GM23248 (cell line): ENCODE results near the gene RETREG1. TPM values are rescaled to one million over a fixed set of nuclear protein-coding genes. Genes with fewer than 3 reads are reported as not detected.

ENCODE experiments used
- DNase-seq: peaks from one replicate; pipeline ENCODE4 v3.0.0-alpha.2; 2015
- H2AFZ ChIP-seq: fragments of 200-600 bp; sonication (generic); 2 replicates; pipeline ENCODE4 v1.6.1; 2016; ENCODE audit warnings: antibody characterized with exemption
- H3F3A ChIP-seq: fragments of 200-600 bp; sonication (generic); 2 replicates; pipeline ENCODE4 v1.6.1; 2016; ENCODE audit warnings: mild to moderate bottlenecking, antibody characterized with exemption, mixed run types; ENCODE audit not compliant: insufficient read depth
- H3K27ac ChIP-seq: fragments of 200-600 bp; sonication (generic); 2 replicates; pipeline ENCODE4 v1.5.1; 2016; ENCODE audit warnings: mild to moderate bottlenecking
- H3K27me3 ChIP-seq: fragments of 200-600 bp; sonication (generic); replicated peaks from 2 replicates; pipeline ENCODE4 v1.6.1; 2016; ENCODE audit warnings: mild to moderate bottlenecking; ENCODE audit not compliant: insufficient read depth
- H3K36me3 ChIP-seq: fragments of 200-600 bp; sonication (generic); 2 replicates; pipeline ENCODE4 v1.6.1; 2016; ENCODE audit warnings: low read depth, mild to moderate bottlenecking
- H3K4me1 ChIP-seq: fragments of 200-600 bp; sonication (generic); 2 replicates; pipeline ENCODE4 v1.6.1; 2016; ENCODE audit warnings: mild to moderate bottlenecking; ENCODE audit not compliant: insufficient read depth
- H3K4me2 ChIP-seq: fragments of 200-600 bp; sonication (generic); one replicate; pipeline ENCODE4 v1.6.1; 2016; ENCODE audit warnings: mild to moderate bottlenecking; ENCODE audit not compliant: unreplicated experiment
- H3K4me3 ChIP-seq: fragments of 200-600 bp; sonication (generic); 2 replicates; pipeline ENCODE4 v1.5.1; 2016; ENCODE audit warnings: mild to moderate bottlenecking
- H3K79me2 ChIP-seq: fragments of 200-600 bp; sonication (generic); 2 replicates; pipeline ENCODE4 v1.6.1; 2016; ENCODE audit warnings: mild to moderate bottlenecking; ENCODE audit not compliant: insufficient read depth
- H3K9ac ChIP-seq: fragments of 200-600 bp; sonication (generic); 2 replicates; pipeline ENCODE4 v1.6.1; 2016; ENCODE audit warnings: mild to moderate bottlenecking
- H3K9me2 ChIP-seq: fragments of 200-600 bp; sonication (generic); 2 replicates; pipeline ENCODE4 v1.6.1; 2016; ENCODE audit warnings: mixed run types, mild to moderate bottlenecking, moderate library complexity; ENCODE audit not compliant: insufficient read depth
- H3K9me3 ChIP-seq: fragments of 200-600 bp; sonication (generic); one replicate; pipeline ENCODE4 v1.6.1; 2017; ENCODE audit warnings: low read depth
- H4K20me1 ChIP-seq: fragments of 200-600 bp; sonication (generic); 2 replicates; pipeline ENCODE4 v1.6.0; 2016; ENCODE audit not compliant: insufficient read depth
- EZH2 ChIP-seq: fragments of 200-600 bp; sonication (generic); IDR thresholded peaks from 2 replicates; pipeline ENCODE4 v1.6.1; 2018; ENCODE audit warnings: antibody characterized with exemption, mild to moderate bottlenecking; ENCODE audit not compliant: insufficient read depth, poor library complexity, severe bottlenecking
- EZH2phosphoT487 ChIP-seq: fragments of 200-600 bp; sonication (generic); IDR thresholded peaks from 2 replicates; pipeline ENCODE4 v1.6.1; 2018; ENCODE audit warnings: antibody characterized with exemption, moderate library complexity, mild to moderate bottlenecking, low read depth; ENCODE audit not compliant: insufficient read depth
- WGBS, 2 experiments: methylation state at CpG; one replicate each; pipeline ENCODE4 v1.1.6; 2015 to 2017; ENCODE audit warnings: low lambda C conversion rate in 2 of 2, low coverage in 1 of 2; ENCODE audit errors: missing lambda C conversion rate in 2 of 2; 5-methylcytosine and 5-hydroxymethylcytosine counted together
- in situ Hi-C: fragments of 300-500 bp; cut with MboI; formaldehyde crosslinking; loops from 2 replicates; pipeline ENCODE4 v1.15.0; 2020
- polyA plus RNA-seq: library from polyadenylated mRNA; unstranded; fragments of >200 nt; fragmentation: Nextera tagmentation; extraction: Ambion mirVana; gene quantifications from 2 replicates; pipeline ENCODE4 v1.2.1, GENCODE V29; 2016
- total RNA-seq: library from RNA; depleted of rRNA; stranded (reverse); fragments of >200 nt; shearing (Covaris generic); gene quantifications from 2 replicates; pipeline ENCODE4 v1.2.3, GENCODE V29; 2014

RETREG1 gene
- total and polyA plus RNA-seq, 2 experiments from 2014 or later: 0.22 to 1.1 TPM

DNA sequence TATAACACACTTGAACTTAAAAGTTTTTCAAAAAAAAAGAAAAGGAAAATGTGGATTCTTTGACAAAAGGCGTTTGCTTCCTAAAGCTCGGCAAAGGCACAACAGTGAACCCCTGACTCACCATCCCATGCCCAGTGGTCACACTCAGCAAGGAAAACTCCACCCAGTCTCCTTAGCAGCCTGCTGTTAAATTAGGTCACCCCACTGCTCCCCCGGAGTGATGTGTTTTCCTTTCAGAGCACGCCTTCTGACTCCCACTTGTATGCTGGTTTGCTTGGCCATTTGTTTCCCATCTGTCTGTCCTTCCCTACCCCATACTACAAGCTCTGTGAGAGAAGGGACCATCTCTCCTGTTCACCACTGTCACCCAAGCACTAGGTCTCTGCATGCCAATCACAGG lies 23.8 kb downstream of the RETREG1 start:
- in situ Hi-C loops: no loop called here
- Histone ChIP-seq H3K4me1 (peaks cover 8% of the 10 kb centered on the region; the same call in 1 of the 2 replicates), H3K9me3 (no peaks in the 10 kb centered on the region), H3K9ac (peak overlapping the region; percentile 22; the same call in 1 of the 2 replicates), H3K4me2 (peak overlapping the region; percentile 9), H4K20me1 (no peaks in the 10 kb centered on the region), H3K36me3 (no peaks in the 10 kb centered on the region), H3K27ac (peak overlapping the region; percentile 13), H3F3A (no peaks in the 10 kb centered on the region), H3K4me3 (no peak overlapping the region), H3K9me2 (no peaks in the 10 kb centered on the region), H3K27me3 (no peaks in the 10 kb centered on the region), H3K79me2 (no peaks in the 10 kb centered on the region), H2AFZ (peak overlapping the region; percentile 39)
- DNase-seq: peak; percentile 94
- TF ChIP-seq EZH2phosphoT487 (no peak), EZH2 (no peak)
- 9 to 10% methylated on average over 4 of the region's 4 CpGs for WGBS, 2 experiments

DNA sequence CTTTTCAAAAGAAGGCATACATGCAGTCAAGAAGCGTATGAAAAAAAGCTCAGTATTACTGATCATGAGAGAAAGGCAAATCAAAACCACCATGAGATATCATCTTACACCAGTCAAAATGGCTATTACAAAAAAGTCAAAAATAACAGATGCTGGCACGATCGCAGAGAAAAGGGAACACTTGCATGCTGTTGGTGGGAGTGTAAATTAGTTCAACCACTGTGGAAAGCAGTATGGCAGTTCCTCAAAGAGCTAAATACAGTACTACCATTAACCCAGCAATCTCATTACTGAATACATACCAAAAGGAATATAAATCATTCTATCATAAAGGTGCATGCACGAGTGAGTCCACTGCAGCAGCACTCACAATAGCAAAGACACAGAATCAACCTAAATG lies 24.5 kb downstream of the RETREG1 start:
- 95 to 96% methylated on average over 4 of the region's 4 CpGs for WGBS, 2 experiments
- Histone ChIP-seq H3K36me3 (no peaks in the 10 kb centered on the region), H3K9ac (no peak overlapping the region; the same call in 1 of the 2 replicates), H3K4me1 (peaks cover 8% of the 10 kb centered on the region; the same call in 1 of the 2 replicates), H3K27me3 (no peaks in the 10 kb centered on the region), H3K9me3 (no peaks in the 10 kb centered on the region), H2AFZ (no peak overlapping the region), H3F3A (no peaks in the 10 kb centered on the region), H3K79me2 (no peaks in the 10 kb centered on the region), H3K9me2 (no peaks in the 10 kb centered on the region), H3K4me3 (no peak overlapping the region), H3K27ac (no peak overlapping the region), H3K4me2 (no peak overlapping the region), H4K20me1 (no peaks in the 10 kb centered on the region)
- no peak for TF ChIP-seq EZH2phosphoT487
- TF ChIP-seq EZH2: no peak
- in situ Hi-C loops: no loop called here
- DNase-seq: no peak

DNA sequence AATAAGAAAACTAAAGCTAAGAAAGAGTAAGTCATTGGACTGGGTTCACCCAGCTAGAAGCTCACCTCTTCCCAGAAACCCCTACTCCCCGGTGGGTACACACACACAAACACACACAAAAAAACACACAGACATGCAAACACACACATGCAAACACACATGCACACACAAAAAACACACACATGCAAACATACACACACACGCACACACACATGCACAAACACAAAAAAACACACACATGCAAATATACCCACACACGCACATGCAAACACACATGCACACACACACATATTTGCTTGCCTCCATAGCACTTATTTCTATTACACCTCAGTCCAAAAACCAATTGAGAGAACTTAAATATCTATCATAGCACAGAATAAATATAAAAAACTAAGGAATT lies 26.1 kb downstream of the RETREG1 start:
- Histone ChIP-seq H3K9me3 (no peaks in the 10 kb centered on the region), H4K20me1 (no peaks in the 10 kb centered on the region), H3F3A (no peaks in the 10 kb centered on the region), H2AFZ (no peak overlapping the region), H3K79me2 (no peaks in the 10 kb centered on the region), H3K36me3 (no peaks in the 10 kb centered on the region), H3K4me2 (no peak overlapping the region), H3K27ac (no peak overlapping the region), H3K9ac (no peak overlapping the region), H3K9me2 (no peaks in the 10 kb centered on the region), H3K4me3 (no peak overlapping the region), H3K27me3 (no peaks in the 10 kb centered on the region), H3K4me1 (peaks cover 8% of the 10 kb centered on the region; the same call in 1 of the 2 replicates)
- 77 to 94% methylated on average over 3 of the region's 3 CpGs for WGBS, 2 experiments
- in situ Hi-C loops: no loop called here
- DNase-seq: no peak
- TF ChIP-seq EZH2phosphoT487: no peak
- TF ChIP-seq EZH2: no peak

DNA sequence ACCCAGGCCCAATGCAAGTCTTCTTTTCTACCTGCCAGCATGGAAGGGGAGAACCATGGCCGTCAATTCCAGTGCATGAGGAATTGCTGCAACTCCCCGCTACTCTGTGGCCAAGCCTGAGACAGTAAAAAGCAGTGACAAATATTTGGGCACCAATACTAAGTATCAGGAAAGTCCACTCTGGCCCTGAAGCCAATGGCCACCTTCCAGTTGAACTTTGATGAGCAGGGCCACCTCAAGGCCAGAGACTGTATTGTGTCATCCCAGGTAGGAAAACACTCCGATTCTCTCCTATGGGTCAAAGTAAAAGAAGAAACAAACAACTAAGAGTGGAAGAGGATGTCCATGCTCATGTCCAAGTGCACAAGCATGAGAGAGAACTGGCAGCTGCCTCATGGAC lies 27.1 kb downstream of the RETREG1 start:
- no peaks in the 10 kb centered on the region for H3K36me3 ChIP-seq
- no peak overlapping the region for H3K9ac ChIP-seq
- in situ Hi-C loops: no loop called here
- H4K20me1 ChIP-seq: no peaks in the 10 kb centered on the region
- H3K79me2 ChIP-seq: no peaks in the 10 kb centered on the region
- WGBS, 2 experiments: 87 to 92% methylated on average over 3 of the region's 3 CpGs
- H3K4me3 ChIP-seq: no peak overlapping the region
- H3F3A ChIP-seq: no peaks in the 10 kb centered on the region
- no peaks in the 10 kb centered on the region for H3K9me3 ChIP-seq
- H3K9me2 ChIP-seq: no peaks in the 10 kb centered on the region
- no peak for TF ChIP-seq EZH2phosphoT487
- no peak for TF ChIP-seq EZH2
- H3K4me1 ChIP-seq: peaks cover 8% of the 10 kb centered on the region; the same call in 1 of the 2 replicates
- H3K4me2 ChIP-seq: no peak overlapping the region
- no peak for DNase-seq
- no peak overlapping the region for H3K27ac ChIP-seq
- H3K27me3 ChIP-seq: no peaks in the 10 kb centered on the region
- no peak overlapping the region for H2AFZ ChIP-seq

DNA sequence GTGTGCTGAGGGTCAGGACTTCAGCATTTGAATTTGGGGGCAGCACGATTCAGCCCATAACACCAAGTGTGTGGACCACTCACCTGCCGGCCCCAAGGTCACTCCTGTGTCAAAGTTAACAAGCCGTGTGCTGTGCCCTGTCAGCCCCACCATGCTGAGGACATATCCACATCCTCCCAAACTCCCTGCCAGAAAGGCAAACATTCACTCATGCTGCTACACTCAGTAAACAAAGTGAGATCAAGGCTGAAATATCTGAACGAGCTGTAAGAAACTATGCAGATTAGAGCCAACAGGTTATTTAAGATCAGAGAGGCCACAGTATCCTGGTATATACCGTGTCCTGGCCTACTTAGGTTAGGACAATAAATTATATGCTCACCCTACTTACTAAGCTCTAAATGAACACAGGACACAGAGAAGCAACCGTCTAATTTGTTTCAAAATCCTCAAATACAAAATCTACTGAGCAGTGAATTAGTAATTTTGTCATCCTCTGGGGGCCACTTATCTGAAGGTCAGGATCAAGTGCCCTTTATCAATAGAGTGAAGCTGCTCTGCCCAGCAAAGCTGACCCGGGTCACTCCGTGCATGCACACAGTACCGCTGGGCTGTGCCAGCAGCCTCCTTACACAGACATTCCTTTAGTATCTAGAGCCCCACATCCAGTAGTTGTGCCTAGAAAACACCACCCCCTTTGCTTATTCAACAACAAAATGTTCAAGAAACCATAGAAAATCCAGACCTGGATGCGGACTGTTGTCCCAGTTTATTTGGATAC lies 28.2 kb downstream of the RETREG1 start:
- Histone ChIP-seq H3K79me2 (no peaks in the 10 kb centered on the region), H3K4me3 (no peak overlapping the region), H3F3A (no peaks in the 10 kb centered on the region), H2AFZ (no peak overlapping the region), H3K4me2 (no peak overlapping the region), H3K4me1 (peaks cover 8% of the 10 kb centered on the region; the same call in 1 of the 2 replicates), H3K36me3 (no peaks in the 10 kb centered on the region), H3K9me3 (no peaks in the 10 kb centered on the region), H4K20me1 (no peaks in the 10 kb centered on the region), H3K27me3 (no peaks in the 10 kb centered on the region), H3K27ac (no peak overlapping the region), H3K9ac (no peak overlapping the region), H3K9me2 (no peaks in the 10 kb centered on the region)
- no peak for DNase-seq
- in situ Hi-C loops: no loop called here
- 68 to 69% methylated on average over 10 of the region's 10 CpGs for WGBS, 2 experiments
- TF ChIP-seq EZH2: no peak
- no peak for TF ChIP-seq EZH2phosphoT487
